Fibroblast of lung (primary cell): ENCODE measurements around the gene VIPR2. TPM values are rescaled to one million over a fixed set of nuclear protein-coding genes. Genes with fewer than 3 reads are reported as not detected.

Source experiments
- DNase-seq, 2 donors: peaks; one replicate each; pipeline versions ENCODE4 v3.0.0 to v3.0.0-alpha.2; 2010; ENCODE audit warnings: low read depth in 2 of 2
- H2AFZ ChIP-seq: 2 replicates; pipeline ENCODE4 v1.5.1; 2012; ENCODE audit warnings: low read length, control low read depth, inconsistent platforms
- H3K27ac ChIP-seq: 2 replicates; pipeline ENCODE4 v1.5.1; 2011; ENCODE audit warnings: low read length, control low read depth; ENCODE audit not compliant: insufficient read depth
- H3K27me3 ChIP-seq: 2 replicates; pipeline ENCODE4 v1.5.1; 2011; ENCODE audit warnings: mild to moderate bottlenecking, low read length; ENCODE audit not compliant: control insufficient read depth, insufficient read depth
- H3K36me3 ChIP-seq: 2 replicates; pipeline ENCODE4 v1.5.1; 2011; ENCODE audit warnings: low read length; ENCODE audit not compliant: control insufficient read depth, insufficient read depth
- H3K4me1 ChIP-seq: 2 replicates; pipeline ENCODE4 v1.5.1; 2011; ENCODE audit warnings: low read length; ENCODE audit not compliant: control insufficient read depth, insufficient read depth; ENCODE audit errors: extremely low read depth
- H3K4me2 ChIP-seq: 2 replicates; pipeline ENCODE4 v1.5.1; 2011; ENCODE audit warnings: low read length, control low read depth; ENCODE audit not compliant: insufficient read depth; ENCODE audit errors: extremely low read depth
- H3K4me3 ChIP-seq, 4 experiments: fragments of 200-600 bp in 1 of 4; sonication (generic) in 1 of 4; replicated peaks in 1 of 4; 2 replicates each; pipeline ENCODE4 v1.5.1; 2011 to 2016; ENCODE audit warnings: low read length in 4 of 4, low read depth in 3 of 4, mild to moderate bottlenecking in 3 of 4, control low read depth in 2 of 4, inconsistent platforms in 1 of 4, mixed read lengths in 1 of 4; ENCODE audit not compliant: insufficient read depth in 1 of 4; ENCODE audit errors: control extremely low read depth in 1 of 4
- H3K79me2 ChIP-seq: 2 replicates; pipeline ENCODE4 v1.5.1; 2012; ENCODE audit warnings: mild to moderate bottlenecking, low read length, inconsistent platforms; ENCODE audit not compliant: control insufficient read depth, insufficient read depth
- H3K9ac ChIP-seq: 2 replicates; pipeline ENCODE4 v1.5.1; 2011; ENCODE audit warnings: mild to moderate bottlenecking, low read length, control low read depth; ENCODE audit not compliant: insufficient read depth
- H3K9me3 ChIP-seq: 2 replicates; pipeline ENCODE4 v1.5.1; 2012; ENCODE audit warnings: low read depth, low read length; ENCODE audit not compliant: control insufficient read depth, insufficient read depth
- H4K20me1 ChIP-seq: 2 replicates; pipeline ENCODE4 v1.5.1; 2011; ENCODE audit warnings: low read length; ENCODE audit not compliant: control insufficient read depth, insufficient read depth; ENCODE audit errors: extremely low read depth
- EZH2 ChIP-seq: IDR thresholded peaks from 2 replicates; pipeline ENCODE4 v1.5.1; 2012; ENCODE audit warnings: low read length, control low read depth, mild to moderate bottlenecking; ENCODE audit errors: missing control alignments
- polyA minus RNA-seq: library from RNA; depleted of rRNA, polyadenylated mRNA; stranded (reverse); fragments of >200 nt; gene quantifications from 2 replicates; pipeline ENCODE4 v1.2.3, GENCODE V29; 2011; ENCODE audit warnings: low replicate concordance
- polyA plus RNA-seq, 2 donors: library from polyadenylated mRNA; depleted of rRNA in 1 of 2; stranded (reverse) in 1 of 2; unstranded in 1 of 2; fragments of >200 nt; gene quantifications; 2 replicates each; pipeline ENCODE4 v1.2.1, GENCODE V29; 2011 to 2012; ENCODE audit warnings: missing spikeins in 1 of 2
- total RNA-seq: library from RNA; depleted of rRNA; stranded (reverse); fragments of >200 nt; gene quantifications from 2 replicates; pipeline ENCODE4 v1.2.1, GENCODE V29; 2014
- TF ChIP-seq, protein P1 (sequence below), 2 donors: IDR thresholded peaks in 1 of 2; conservative IDR thresholded peaks in 1 of 2; 1 replicate in 1 of 2; 2 replicates in 1 of 2; pipeline ENCODE4 v1.5.1; 2011 to 2012; ENCODE audit warnings: low read length in 2 of 2, control low read depth in 1 of 2, inconsistent platforms in 1 of 2, low read depth in 1 of 2, mild to moderate bottlenecking in 1 of 2

Gene VIPR2
- under 0.01 TPM in 1 of 2 replicates, not detected in the other for total RNA-seq
- not detected in 2 replicates for polyA plus RNA-seq
- not detected in 2 replicates for polyA plus RNA-seq (2012)
- not detected in 2 replicates for polyA minus RNA-seq

DNA sequence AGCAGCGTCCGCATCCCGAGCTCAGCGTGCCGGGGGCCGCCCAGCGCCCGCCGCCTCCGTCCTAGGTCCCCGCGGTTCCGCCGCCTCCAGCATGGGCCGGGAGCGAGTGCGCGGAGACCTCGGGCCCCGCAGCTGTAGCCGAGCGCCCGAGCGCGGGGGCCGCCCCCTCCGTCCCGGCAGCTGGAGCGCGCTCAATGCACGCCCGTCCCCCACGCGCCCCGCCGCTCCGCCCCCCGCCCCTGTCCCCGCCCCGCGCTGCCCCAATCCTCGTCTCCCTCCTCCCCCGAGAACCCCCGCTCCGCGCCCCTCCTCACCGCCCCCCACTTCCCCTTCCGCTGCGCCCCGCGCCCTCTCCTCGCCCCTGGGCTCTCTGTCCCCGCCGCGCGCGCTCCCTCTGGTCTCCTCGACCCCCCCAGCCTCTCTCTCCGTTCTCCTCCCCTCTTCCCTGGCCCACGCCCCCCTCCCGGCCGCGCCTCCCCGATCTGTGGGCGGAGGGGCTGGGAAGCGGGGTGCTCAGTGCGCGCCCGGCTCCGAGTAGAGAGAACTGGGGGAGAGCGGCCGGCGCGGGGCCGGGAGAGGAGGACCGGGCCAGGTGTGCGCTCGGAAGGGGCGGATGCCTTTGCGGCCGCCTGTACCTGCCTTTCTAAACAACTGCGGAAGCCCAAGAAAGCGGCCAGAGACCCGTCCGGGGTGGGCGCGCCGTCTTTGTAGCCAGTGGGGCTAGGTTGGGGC lies at the start of gene VIPR2:
VIPR2 (minus strand) TSS at position 110 of the 732 bp plus-strand sequence; CDS start at position 14, 96 bp downstream.
- H3K36me3 ChIP-seq, result no peaks in the 10 kb centered on the region
- no peak within 1 kb of the TSS for H3K4me3 ChIP-seq
- no peak within 1 kb of the TSS for H2AFZ ChIP-seq
- no peaks in the 10 kb centered on the region for H3K4me1 ChIP-seq
- no peaks in the 10 kb centered on the region for H4K20me1 ChIP-seq
- H3K27me3 ChIP-seq, result peaks cover 4% of the 10 kb centered on the region
- H3K4me2 ChIP-seq, result no peak within 1 kb of the TSS
- H3K27ac ChIP-seq, result no peak within 1 kb of the TSS
- no peak for DNase-seq
- TF ChIP-seq, protein P1, sequence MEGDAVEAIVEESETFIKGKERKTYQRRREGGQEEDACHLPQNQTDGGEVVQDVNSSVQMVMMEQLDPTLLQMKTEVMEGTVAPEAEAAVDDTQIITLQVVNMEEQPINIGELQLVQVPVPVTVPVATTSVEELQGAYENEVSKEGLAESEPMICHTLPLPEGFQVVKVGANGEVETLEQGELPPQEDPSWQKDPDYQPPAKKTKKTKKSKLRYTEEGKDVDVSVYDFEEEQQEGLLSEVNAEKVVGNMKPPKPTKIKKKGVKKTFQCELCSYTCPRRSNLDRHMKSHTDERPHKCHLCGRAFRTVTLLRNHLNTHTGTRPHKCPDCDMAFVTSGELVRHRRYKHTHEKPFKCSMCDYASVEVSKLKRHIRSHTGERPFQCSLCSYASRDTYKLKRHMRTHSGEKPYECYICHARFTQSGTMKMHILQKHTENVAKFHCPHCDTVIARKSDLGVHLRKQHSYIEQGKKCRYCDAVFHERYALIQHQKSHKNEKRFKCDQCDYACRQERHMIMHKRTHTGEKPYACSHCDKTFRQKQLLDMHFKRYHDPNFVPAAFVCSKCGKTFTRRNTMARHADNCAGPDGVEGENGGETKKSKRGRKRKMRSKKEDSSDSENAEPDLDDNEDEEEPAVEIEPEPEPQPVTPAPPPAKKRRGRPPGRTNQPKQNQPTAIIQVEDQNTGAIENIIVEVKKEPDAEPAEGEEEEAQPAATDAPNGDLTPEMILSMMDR (conservative IDR thresholded peaks at IDR 0.05 in 1 of 2, IDR thresholded peaks at IDR 0.05 in 1 of 2; ENCODE audit: low read depth in 1 of 2, low read length in 2 of 2), result no peak
- H3K9me3 ChIP-seq, result no peaks in the 10 kb centered on the region
- no peaks in the 10 kb centered on the region for H3K79me2 ChIP-seq
- H3K9ac ChIP-seq, result no peak within 1 kb of the TSS

DNA sequence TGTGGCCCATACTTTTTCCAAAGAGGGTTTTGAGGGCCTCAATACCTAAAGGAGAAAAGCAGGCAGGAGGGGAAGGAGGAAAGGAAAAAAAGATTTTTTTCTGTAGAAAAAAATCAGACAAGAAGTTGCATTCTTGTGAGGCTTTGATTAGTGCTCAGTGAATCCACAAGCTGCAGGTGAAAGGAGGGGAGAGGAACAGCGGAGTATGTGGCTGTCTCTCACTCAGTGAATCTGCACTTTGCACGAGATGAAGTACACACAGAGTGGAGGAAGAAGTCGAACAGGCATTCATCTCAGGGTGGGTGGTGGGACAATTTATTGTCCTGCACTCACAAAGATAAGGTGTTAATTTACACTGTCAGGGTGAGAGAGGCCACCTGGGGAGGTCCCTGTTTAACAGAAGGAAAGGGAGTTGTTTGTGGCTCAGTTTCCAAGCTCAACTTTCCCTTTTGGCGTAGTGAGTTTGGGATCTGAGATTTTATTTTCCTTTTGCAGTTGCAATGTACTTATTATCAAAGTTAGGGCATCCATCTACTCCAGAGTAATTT lies 49.0 kb upstream of the VIPR2 start:
- no peaks in the 10 kb centered on the region for H3K36me3 ChIP-seq
- H3K9ac ChIP-seq, result no peak overlapping the region
- no peak overlapping the region for H3K4me3 ChIP-seq
- H3K9me3 ChIP-seq, result no peaks in the 10 kb centered on the region
- H3K27ac ChIP-seq, result no peak overlapping the region
- H4K20me1 ChIP-seq, result no peaks in the 10 kb centered on the region
- H3K27me3 ChIP-seq, result no peaks in the 10 kb centered on the region
- TF ChIP-seq, protein P1 (conservative IDR thresholded peaks at IDR 0.05 in 1 of 2, IDR thresholded peaks at IDR 0.05 in 1 of 2; ENCODE audit: low read depth in 1 of 2, low read length in 2 of 2), result no peak
- no peak for TF ChIP-seq EZH2
- H3K4me2 ChIP-seq, result no peak overlapping the region
- no peaks in the 10 kb centered on the region for H3K4me1 ChIP-seq
- H3K79me2 ChIP-seq, result no peaks in the 10 kb centered on the region
- no peak for DNase-seq
- no peak overlapping the region for H2AFZ ChIP-seq

DNA sequence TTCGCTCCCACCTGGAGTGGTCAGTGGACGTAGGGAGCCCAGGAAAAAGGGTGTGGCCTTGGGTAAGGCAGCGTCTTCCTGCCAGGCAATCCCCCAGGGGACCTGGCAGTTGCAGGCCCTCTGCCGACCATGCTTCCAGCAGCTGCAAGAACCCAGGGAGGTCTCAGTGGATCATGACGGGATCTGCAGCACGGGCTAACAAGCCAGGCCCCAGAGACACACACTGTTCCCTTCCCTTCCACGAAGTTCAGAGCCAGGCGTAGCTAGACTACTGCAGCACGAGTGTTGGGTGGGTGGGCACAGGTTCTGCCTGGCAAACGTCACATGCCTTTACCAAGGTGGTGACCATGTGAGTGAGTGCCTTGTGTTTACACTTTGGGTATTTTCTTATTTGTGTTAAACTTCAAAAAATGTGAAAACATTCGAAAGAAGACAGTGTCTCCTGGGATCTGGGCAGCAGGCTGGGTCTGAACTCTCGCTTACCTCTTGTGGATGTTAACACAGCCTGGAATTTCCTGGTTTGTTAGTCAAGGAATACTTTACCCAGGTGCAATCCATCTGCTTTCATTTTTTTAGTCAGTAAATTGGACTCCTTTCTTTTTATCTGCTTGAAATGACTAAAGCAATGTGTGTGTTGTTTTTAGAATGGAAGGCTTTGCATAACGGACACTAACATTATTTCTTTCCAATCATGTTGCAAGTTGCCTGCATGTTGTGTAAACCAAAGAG lies 48.2 kb upstream of the VIPR2 start:
- no peaks in the 10 kb centered on the region for H3K4me1 ChIP-seq
- DNase-seq, result no peak
- TF ChIP-seq EZH2, result no peak

More for the DNA sequence above, 48.2 kb upstream of the VIPR2 start:
- no peaks in the 10 kb centered on the region for H3K79me2 ChIP-seq
- H3K36me3 ChIP-seq, result no peaks in the 10 kb centered on the region
- H3K9me3 ChIP-seq, result no peaks in the 10 kb centered on the region
- H3K4me3 ChIP-seq, result no peak overlapping the region
- H4K20me1 ChIP-seq, result no peaks in the 10 kb centered on the region
- no peak overlapping the region for H3K4me2 ChIP-seq
- H3K9ac ChIP-seq, result no peak overlapping the region
- H3K27me3 ChIP-seq, result no peaks in the 10 kb centered on the region
- no peak overlapping the region for H2AFZ ChIP-seq
- no peak overlapping the region for H3K27ac ChIP-seq
